Activated T-helper 1 cell treated with anti-CD3 and anti-CD28 coated beads, Interleukin-12 subunit alpha, Interleukin-12 subunit beta, Interleukin-2, Interleukin-4 antibody, amounts not matched to agents 30 ng/mL and 10 ng/mL and 1 ng/mL, durations not matched to agents 14 hours and 24 hours and 36 hours (primary cell): Measurements from ENCODE around the gene TRMT1. TPM values are rescaled to one million over a fixed set of nuclear protein-coding genes. Genes with fewer than 3 reads are reported as not detected.
A peak's percentile ranks its signal among the peaks of the same experiment; 100 is the strongest.
"Not testable (repeated sequence)": the region's sequence is repeated elsewhere in the genome, so short reads cannot be mapped to it uniquely, and the experiment has no call there.

Experiments used
- DNase-seq: peaks from one replicate; pipeline ENCODE4 v3.0.0; 2021; ENCODE audit warnings: low spot score
- H3K27ac Mint-ChIP-seq: one replicate; pipeline ENCODE4 v1.8.0; 2021; ENCODE audit warnings: mild to moderate bottlenecking, mixed read lengths
- H3K27me3 Mint-ChIP-seq: one replicate; pipeline ENCODE4 v1.8.0; 2022; ENCODE audit warnings: mild to moderate bottlenecking, moderate library complexity, mixed read lengths; ENCODE audit not compliant: insufficient read depth
- H3K36me3 Mint-ChIP-seq: one replicate; pipeline ENCODE4 v1.8.0; 2021; ENCODE audit warnings: low read depth, mixed read lengths
- H3K4me1 Mint-ChIP-seq: one replicate; pipeline ENCODE4 v1.8.0; 2021; ENCODE audit warnings: low read depth, mixed read lengths
- H3K4me3 Mint-ChIP-seq: one replicate; pipeline ENCODE4 v1.8.0; 2021; ENCODE audit warnings: mild to moderate bottlenecking, moderate library complexity, mixed read lengths
- H3K9me3 Mint-ChIP-seq: one replicate; pipeline ENCODE4 v1.8.0; 2021; ENCODE audit warnings: mixed read lengths
- intact Hi-C: fragments of 100-400 bp; cut with micrococcal nuclease; formaldehyde crosslinking; loops from one replicate; pipeline ENCODE4 v1.15.1; 2024
- total RNA-seq: library from RNA; stranded (reverse); gene quantifications from 2 replicates; pipeline ENCODE4 v1.2.3, GENCODE V29; 2022

Gene TRMT1
- 154 and 157 TPM in 2 replicates for total RNA-seq

DNA sequence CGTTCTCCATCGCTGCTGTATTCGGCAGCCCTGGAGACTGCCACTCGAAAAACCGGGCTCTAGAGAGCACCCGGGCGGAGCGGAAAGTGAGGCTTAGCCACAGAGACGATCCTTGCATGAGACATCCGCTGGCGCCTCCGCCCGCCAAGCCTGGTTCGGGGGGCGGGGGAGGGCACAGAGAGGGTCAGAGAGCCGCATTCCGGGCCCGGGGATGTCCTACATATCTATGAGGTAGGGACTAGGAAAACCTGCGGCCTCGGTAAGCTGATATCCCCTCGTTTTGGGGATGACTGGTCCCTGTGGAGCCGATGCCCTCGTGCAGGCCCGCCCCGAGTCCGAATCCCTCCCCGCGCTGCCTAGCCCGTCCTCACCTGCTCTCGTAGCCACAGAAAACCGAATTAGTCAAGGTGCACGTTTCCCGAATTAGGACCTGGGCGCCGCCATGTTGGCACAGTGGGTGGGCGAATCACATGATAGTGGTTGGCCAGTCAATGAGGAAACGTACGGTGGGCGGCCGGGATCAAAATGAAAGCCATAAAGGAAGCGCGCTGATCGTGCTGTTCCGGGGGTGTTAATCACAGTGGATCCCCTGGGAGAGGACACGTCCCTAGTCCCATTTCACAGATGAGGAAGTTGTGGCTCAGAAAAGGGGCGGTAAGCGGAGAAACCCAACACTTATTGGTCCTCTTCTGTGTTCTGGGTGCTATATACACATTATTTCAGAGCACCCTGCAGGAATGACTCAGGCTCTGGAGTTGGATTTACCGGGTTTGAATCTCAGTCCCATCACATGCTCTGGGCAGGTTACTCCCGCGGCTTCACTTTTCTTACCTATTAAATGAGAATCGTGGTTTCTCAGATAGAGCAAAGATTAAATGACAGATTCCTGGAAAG lies at the start of gene TRMT1:
Gene TRMT1, minus strand, starts transcription at position 459 of the 894 bp plus-strand sequence. Its CDS starts 341 bp downstream, at position 118.
- peak; percentile 86 for DNase-seq
- peaks cover 18% of the 10 kb centered on the region for H3K36me3 Mint-ChIP-seq
- H3K9me3 Mint-ChIP-seq: no peaks in the 10 kb centered on the region
- no peaks in the 10 kb centered on the region for H3K27me3 Mint-ChIP-seq
- H3K27ac Mint-ChIP-seq: peak within 1 kb of the TSS; percentile 97
- H3K4me1 Mint-ChIP-seq: peaks cover 38% of the 10 kb centered on the region
- H3K4me3 Mint-ChIP-seq: peak within 1 kb of the TSS; percentile 96
- intact Hi-C loops: loop anchor here (1.0 to 10.0 kb wide), 6 partner anchors 12 to 382 kb away; partner anchors contain the start of genes GET3 and TRIR

DNA sequence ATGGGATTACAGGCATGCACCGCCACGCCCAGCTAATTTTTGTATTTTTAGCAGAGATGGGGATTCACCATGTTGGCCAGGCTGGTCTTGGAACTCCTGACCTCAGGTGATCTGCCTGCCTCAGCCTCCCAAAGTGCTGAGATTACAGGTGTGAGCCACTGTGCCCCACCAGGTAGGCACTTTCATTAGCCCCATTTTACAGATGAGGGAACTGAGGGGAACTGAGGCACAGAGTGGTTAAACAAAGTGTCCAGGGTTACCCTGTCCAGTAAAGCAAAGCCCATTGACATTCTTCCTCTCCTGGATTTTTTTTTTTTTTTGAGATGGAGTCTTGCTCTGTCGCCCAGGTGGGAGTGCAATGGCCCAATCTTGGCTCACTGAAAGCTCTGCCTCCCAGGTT lies 49.6 kb upstream of the TRMT1 start:
- intact Hi-C loops: loop anchor here (2.0 to 5.0 kb wide), 3 partner anchors 13 to 566 kb away; no protein-coding TSS in a partner anchor

DNA sequence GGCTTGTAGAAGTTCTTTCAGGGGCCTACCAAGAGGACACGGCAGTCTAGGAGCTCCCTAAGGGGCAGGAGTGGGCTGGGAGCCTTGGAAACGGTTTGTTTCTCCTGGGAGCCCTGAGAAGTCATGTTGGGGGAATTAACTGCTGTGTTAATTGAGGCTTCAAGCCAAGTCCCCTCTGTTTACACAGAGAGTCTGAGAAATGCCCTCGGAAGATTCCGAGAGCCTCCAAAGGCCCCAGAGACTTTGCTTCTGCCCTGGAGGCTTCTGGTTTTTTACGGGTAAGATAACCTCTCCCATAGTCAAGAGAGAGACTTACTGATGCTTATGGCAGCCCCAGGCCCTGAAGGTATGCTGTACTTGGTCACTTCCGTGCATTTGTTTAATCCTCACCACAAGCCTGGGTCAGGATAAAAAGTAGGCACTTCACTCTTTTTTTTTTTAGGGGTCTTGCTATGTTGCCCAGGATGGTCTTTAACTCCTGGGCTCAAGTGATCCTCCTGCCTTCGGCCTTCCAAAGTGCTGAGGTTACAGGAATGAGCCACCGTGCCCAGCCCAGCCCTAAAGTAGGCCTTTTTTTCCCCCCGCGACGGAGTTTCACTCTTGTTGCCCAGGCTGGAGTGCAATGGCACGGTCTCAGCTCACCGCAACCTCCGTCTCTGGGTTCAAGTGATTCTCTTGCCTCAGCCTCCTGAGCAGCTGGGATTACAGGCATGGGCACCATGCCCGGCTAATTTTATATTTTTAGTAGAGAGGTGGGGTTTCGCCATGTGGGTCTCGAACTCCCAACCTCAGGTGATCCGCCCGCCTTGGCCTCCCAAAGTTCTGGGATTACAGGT lies 48.8 kb upstream of the TRMT1 start:
- H3K4me3 Mint-ChIP-seq: peak overlapping the region; percentile 82
- no peaks in the 10 kb centered on the region for H3K36me3 Mint-ChIP-seq
- peak overlapping the region; percentile 94 for H3K27ac Mint-ChIP-seq
- H3K4me1 Mint-ChIP-seq: peaks cover 59% of the 10 kb centered on the region
- H3K9me3 Mint-ChIP-seq: no peaks in the 10 kb centered on the region
- intact Hi-C loops: loop anchor here (5.0 kb wide), 1 partner anchor 567 kb away; no protein-coding TSS in a partner anchor
- no peaks in the 10 kb centered on the region for H3K27me3 Mint-ChIP-seq
- no peak for DNase-seq

More for the DNA sequence above, 49.6 kb upstream of the TRMT1 start:
- Mint-ChIP-seq H3K4me1 (peaks cover 64% of the 10 kb centered on the region), H3K4me3 (peak overlapping the region; percentile 82), H3K27ac (peak overlapping the region; percentile 44)
- DNase-seq, H3K9me3 Mint-ChIP-seq, H3K36me3 Mint-ChIP-seq, H3K27me3 Mint-ChIP-seq: not testable (repeated sequence)

DNA sequence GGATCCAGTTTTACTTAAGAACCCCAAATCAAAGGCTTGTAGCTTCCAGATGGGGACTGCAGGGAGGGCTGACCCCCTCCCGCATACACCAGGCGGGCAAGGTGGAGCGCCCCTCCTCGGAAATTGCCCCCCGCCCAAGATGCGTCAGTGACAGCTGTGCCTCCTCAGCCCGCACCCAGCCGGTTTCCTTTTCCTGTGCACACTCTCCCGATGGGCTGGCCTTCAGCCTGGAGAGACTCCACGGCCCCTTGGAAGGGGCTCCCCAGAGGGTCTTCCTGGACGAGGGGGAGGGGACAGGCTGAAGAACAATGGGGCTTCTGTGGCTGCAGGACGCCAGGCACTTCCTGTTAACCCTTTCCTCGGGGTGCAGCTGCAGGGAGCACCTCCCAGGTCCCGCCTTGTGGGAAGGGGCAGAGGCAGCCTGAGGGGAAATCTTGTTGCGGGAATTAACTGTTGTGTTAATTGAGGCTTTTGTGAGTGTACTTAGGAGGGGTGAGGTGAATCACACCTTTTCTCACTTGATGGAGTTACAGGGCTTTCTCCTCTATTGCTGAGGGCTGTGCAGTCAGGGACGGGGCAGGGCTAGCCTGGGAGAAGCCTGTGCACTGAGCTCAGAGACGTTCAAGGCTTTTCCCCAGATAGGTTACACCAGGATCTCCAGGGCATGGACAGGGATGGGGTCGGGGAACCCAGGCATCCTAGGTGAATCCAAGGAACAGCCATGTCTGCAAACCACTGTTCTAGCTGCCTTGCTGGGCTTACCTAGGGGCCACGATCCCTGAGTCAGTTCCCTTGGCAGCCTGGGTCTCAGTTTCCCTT lies 48.0 kb upstream of the TRMT1 start:
- Mint-ChIP-seq H3K27ac (peak overlapping the region; percentile 94), H3K4me1 (peaks cover 56% of the 10 kb centered on the region), H3K27me3 (no peaks in the 10 kb centered on the region), H3K4me3 (peak overlapping the region; percentile 82), H3K36me3 (peaks cover 3% of the 10 kb centered on the region), H3K9me3 (no peaks in the 10 kb centered on the region)
- intact Hi-C loops: loop anchor here (5.0 kb wide), 1 partner anchor 568 kb away; no protein-coding TSS in a partner anchor
- peak; percentile 45 for DNase-seq

DNA sequence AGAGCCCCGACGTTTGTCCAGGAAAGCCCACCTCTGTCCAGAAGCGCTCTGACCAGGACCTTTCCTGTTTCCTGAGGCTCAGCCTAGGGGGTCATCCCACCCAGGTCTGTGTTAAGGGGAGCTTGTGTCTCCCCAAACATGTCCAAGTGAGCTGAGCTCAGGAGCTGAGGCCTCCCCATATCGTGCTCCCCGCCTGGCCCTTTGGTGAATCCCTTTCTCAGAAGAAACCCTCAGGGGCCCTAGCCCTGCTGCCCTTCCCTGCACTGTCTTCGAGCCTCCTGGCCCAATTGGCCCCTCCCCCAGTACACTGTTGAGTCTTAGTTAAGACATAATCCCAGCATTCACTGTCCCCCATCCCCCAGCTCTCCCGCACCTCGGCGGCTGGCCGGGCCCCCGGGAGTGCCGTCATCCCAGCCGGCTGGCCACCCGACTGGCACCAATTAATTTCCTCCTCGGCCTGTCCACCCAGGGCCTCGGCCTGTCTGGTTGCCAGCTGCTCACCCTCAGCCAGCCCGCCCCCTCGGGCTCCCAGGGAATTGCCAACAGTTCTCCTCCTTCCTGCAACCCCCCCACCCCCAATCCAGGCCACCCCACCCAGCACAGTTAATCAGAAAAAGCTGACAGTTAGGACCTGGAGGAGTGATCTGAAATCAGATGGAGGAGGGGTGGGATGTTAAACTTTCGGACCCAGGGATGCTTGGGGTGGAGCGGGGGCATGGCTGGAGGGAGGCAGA lies 47.2 kb upstream of the TRMT1 start:
- Mint-ChIP-seq H3K27ac (peak overlapping the region; percentile 94), H3K4me3 (peak overlapping the region; percentile 82), H3K4me1 (peaks cover 48% of the 10 kb centered on the region), H3K36me3 (peaks cover 3% of the 10 kb centered on the region), H3K27me3 (no peaks in the 10 kb centered on the region), H3K9me3 (no peaks in the 10 kb centered on the region)
- peak; percentile 44 for DNase-seq
- intact Hi-C loops: loop anchor here (1.0 to 2.0 kb wide), 4 partner anchors 8 to 47 kb away; partner anchors contain the start of gene TRMT1

DNA sequence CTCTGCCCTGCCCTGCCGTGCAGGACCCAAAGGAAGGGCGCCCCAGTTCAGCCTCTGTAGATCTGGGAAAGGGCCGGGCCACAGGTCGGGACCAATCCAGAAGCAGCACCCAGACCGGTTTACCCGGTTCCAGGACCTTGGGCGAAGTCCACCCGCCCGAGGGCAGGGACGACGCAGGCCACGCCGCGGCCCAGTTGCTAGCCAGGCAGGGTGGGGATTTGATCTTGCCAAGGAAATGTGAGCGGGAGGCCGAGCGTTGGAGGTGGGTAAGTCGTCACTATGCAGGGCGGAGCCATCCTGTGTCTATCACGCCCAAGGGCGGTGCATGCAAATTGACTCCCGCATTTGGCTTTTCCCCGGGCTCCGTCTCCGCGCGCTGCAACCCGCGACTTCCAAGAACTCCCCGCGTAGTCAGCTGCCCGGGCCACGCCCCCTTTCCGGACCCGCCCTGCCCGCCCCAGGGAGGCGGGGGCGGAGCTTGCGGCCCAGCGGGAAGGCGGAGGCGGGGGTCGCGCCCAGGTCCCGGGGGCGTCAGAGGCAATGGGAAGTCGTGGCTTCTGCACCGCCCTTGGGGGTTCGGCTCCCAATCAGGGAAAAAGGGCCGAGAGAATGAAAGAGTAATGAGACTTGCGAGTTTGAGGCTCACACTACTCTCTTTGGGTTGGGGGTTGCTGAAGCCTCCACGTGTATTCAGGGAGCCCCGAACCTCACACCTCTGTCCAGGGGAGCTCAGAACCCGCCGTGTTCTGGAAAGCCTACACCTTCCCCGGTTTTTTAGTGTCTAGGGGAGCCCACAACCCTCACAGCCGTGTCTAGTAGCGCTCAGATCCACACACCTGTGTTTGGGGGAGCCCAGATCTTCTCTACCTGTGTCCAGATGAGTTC lies 46.4 kb upstream of the TRMT1 start:
- peak overlapping the region; percentile 94 for H3K27ac Mint-ChIP-seq
- H3K4me3 Mint-ChIP-seq: peak overlapping the region; percentile 82
- DNase-seq: peak; percentile 90
- intact Hi-C loops: loop anchor here (1.0 to 2.0 kb wide), 4 partner anchors 8 to 46 kb away; partner anchors contain the start of gene TRMT1
- no peaks in the 10 kb centered on the region for H3K27me3 Mint-ChIP-seq
- H3K4me1 Mint-ChIP-seq: peaks cover 53% of the 10 kb centered on the region
- no peaks in the 10 kb centered on the region for H3K9me3 Mint-ChIP-seq
- H3K36me3 Mint-ChIP-seq: peaks cover 3% of the 10 kb centered on the region

DNA sequence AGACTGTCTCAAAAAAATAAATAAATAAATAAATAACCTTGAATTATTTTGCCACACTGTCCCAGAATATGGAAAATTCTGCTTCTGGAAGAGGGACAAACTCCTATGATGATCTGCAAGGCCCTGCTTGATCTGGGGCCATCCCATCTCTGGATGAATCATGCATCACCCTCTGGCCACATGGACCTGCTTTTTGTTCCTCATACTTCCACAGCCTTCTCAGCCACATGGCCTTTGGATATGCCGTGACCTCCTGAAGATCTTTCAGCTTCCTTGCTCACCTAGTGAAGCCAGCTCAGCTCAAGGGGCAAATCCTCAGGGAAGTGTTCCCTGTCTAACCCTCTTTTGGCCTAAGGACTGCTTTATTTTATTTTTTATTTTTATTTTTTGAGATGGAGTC lies 44.0 kb upstream of the TRMT1 start:
- DNase-seq: no peak
- Mint-ChIP-seq H3K4me3 (peak overlapping the region; percentile 22), H3K4me1 (peaks cover 57% of the 10 kb centered on the region), H3K36me3 (peaks cover 3% of the 10 kb centered on the region), H3K27me3 (no peaks in the 10 kb centered on the region), H3K9me3 (no peaks in the 10 kb centered on the region), H3K27ac (peak overlapping the region; percentile 58)
- intact Hi-C loops: no loop called here

DNA sequence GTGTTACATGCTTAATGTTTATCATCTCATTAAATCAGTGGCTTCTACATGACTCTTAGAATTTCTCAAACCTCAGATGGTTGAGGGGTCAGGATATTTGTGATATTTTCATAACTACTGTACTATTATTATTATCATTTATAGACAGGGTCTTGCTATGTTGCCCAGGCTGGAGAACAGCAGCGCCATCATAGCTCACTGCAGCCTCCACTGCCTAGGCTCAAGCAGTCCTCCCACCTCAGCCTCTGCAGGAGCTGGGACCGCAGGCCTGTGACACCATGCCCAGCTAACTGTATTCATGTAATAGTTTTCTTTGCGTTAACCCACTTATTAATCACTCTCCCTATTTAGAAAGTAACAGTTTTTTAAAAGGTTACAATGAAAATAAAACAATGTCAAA lies 43.2 kb upstream of the TRMT1 start:
- H3K27me3 Mint-ChIP-seq: no peaks in the 10 kb centered on the region
- H3K4me3 Mint-ChIP-seq: peak overlapping the region; percentile 32
- H3K27ac Mint-ChIP-seq: peak overlapping the region; percentile 71
- no peak for DNase-seq
- intact Hi-C loops: loop anchor here (5.0 to 10.0 kb wide), 4 partner anchors 588 to 1365 kb away; partner anchors contain the start of genes RFX1 and TECR
- H3K4me1 Mint-ChIP-seq: peaks cover 48% of the 10 kb centered on the region
- H3K9me3 Mint-ChIP-seq: no peaks in the 10 kb centered on the region
- H3K36me3 Mint-ChIP-seq: peaks cover 8% of the 10 kb centered on the region

DNA sequence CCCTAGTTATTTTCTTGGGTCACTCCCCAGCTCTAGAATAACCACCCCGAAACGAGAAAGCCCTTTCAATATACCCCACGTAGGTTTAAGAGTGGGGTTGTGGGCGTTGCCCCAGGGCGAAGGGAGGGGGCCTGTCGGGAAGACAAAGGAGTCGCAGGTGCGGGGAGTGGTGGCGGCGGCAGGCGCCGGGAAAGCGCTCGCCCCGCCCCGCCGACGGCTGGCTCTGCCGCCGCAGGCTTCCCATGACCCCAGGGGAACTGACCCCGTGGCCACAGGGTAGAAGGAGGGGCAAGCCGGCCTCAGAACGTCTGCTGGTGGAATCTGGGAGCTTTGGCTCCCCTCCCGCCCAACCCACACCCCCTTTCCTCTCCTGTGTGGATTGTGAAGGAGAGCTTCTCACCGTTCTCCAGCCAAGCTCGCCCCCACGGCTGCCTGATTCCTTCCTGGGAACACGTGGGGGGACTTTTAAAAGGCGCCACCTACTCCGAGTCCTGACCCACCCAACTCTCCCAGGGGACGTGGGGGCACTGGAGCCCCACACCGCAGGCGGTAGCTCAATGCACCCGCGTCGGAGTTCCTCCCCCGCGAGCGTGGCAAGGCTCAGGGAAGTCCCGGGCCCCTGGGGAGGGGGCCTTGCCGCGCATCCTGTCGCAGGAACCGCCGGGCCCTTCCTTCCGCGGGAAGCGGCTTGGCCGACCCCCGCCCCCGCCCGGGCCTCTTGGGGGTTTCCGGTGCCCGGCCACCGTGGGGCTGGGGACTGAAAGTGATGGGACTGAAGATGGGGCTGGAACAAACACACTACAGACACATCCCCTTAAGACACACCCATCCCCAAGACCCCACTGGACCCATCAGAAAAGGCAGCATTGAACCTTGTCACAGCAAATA lies 39.2 kb upstream of the TRMT1 start:
- peaks cover 2% of the 10 kb centered on the region for H3K27me3 Mint-ChIP-seq
- no peaks in the 10 kb centered on the region for H3K9me3 Mint-ChIP-seq
- intact Hi-C loops: loop anchor here (1.0 to 10.0 kb wide), 6 partner anchors 8 to 1369 kb away; partner anchors contain the start of genes RFX1 and TECR
- H3K36me3 Mint-ChIP-seq: peaks cover 25% of the 10 kb centered on the region
- DNase-seq: peak; percentile 84
- H3K4me3 Mint-ChIP-seq: peak overlapping the region; percentile 95
- peaks cover 40% of the 10 kb centered on the region for H3K4me1 Mint-ChIP-seq
- peak overlapping the region; percentile 100 for H3K27ac Mint-ChIP-seq

DNA sequence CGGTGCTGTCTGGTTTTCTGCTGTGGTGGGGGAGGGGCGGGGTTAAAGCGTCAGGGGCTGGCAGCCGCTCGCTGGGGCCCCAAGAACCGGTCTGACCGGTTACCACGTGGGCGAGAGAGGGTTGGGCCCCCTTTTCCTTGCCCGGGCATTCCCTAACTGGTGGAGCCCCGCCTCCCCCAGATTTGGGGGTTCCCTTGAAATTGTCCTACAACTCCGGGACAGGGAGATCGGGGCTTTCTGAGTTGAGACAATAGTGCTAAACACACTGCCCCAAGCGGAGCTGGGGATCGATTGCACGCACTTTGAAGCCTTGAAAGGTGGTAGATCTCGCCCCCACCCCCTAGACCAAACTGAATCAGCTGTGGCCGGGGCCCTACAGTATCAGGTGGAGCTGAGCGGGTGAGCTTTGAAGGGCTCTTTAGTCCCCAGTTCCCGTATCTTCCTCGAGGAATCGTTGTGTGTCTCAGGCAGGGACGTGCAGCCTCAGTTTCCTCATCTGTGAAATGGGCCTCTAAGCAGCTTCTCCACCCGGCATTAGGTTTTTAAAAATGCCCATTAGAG lies 38.5 kb upstream of the TRMT1 start:
- no peaks in the 10 kb centered on the region for H3K9me3 Mint-ChIP-seq
- peaks cover 2% of the 10 kb centered on the region for H3K27me3 Mint-ChIP-seq
- peak overlapping the region; percentile 95 for H3K4me3 Mint-ChIP-seq

More for the DNA sequence above, 38.5 kb upstream of the TRMT1 start:
- peak overlapping the region; percentile 100 for H3K27ac Mint-ChIP-seq
- H3K36me3 Mint-ChIP-seq: peaks cover 24% of the 10 kb centered on the region
- DNase-seq: peak; percentile 76
- intact Hi-C loops: loop anchor here (1.0 to 10.0 kb wide), 6 partner anchors 8 to 1370 kb away; partner anchors contain the start of genes RFX1 and TECR
- peaks cover 41% of the 10 kb centered on the region for H3K4me1 Mint-ChIP-seq
